ENCODE results near the gene CNTNAP2.

DNA sequence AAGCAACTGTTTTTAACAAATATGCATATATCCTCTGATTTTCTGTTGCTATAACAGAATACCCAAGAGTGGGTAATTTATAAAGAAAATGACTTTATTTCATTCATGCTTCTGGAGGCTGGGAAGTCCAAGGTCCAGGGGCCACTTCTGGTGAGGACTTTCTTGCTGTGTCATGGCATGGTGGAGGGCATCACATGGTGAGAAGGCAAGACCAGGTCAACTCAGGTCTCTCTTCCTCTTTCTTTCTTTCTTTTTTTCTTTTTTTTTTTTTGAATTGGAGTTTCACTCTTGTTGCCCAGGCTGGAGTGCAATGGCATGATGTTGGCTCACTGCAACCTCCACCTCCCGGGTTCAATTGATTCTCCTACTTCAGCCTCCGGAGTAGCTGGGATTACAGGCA is 2170.9 kb downstream of the CNTNAP2 start:
- TF ChIP-seq, protein P1, sequence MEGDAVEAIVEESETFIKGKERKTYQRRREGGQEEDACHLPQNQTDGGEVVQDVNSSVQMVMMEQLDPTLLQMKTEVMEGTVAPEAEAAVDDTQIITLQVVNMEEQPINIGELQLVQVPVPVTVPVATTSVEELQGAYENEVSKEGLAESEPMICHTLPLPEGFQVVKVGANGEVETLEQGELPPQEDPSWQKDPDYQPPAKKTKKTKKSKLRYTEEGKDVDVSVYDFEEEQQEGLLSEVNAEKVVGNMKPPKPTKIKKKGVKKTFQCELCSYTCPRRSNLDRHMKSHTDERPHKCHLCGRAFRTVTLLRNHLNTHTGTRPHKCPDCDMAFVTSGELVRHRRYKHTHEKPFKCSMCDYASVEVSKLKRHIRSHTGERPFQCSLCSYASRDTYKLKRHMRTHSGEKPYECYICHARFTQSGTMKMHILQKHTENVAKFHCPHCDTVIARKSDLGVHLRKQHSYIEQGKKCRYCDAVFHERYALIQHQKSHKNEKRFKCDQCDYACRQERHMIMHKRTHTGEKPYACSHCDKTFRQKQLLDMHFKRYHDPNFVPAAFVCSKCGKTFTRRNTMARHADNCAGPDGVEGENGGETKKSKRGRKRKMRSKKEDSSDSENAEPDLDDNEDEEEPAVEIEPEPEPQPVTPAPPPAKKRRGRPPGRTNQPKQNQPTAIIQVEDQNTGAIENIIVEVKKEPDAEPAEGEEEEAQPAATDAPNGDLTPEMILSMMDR (IDR thresholded peaks at IDR 0.05; ENCODE audit: low read depth, low read length, missing input control) = no peak
- TF ChIP-seq, protein P2, sequence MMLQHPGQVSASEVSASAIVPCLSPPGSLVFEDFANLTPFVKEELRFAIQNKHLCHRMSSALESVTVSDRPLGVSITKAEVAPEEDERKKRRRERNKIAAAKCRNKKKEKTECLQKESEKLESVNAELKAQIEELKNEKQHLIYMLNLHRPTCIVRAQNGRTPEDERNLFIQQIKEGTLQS (IDR thresholded peaks at IDR 0.05) = no peak
- TF ChIP-seq YY1 (IDR thresholded peaks at IDR 0.05) = no peak
- no peak for TF ChIP-seq TAF1 (conservative IDR thresholded peaks at IDR 0.05)
- no peak for TF ChIP-seq FOXA1 (IDR thresholded peaks at IDR 0.05)
- TF ChIP-seq EGR1 (IDR thresholded peaks at IDR 0.05; ENCODE audit: low read depth in 2 of 2) = no peak
- TF ChIP-seq RAD21 (IDR thresholded peaks at IDR 0.05) = no peak
- TF ChIP-seq JUND (IDR thresholded peaks at IDR 0.05) = no peak
- TF ChIP-seq RXRA (IDR thresholded peaks at IDR 0.05) = no peak
- TF ChIP-seq, protein P3, sequence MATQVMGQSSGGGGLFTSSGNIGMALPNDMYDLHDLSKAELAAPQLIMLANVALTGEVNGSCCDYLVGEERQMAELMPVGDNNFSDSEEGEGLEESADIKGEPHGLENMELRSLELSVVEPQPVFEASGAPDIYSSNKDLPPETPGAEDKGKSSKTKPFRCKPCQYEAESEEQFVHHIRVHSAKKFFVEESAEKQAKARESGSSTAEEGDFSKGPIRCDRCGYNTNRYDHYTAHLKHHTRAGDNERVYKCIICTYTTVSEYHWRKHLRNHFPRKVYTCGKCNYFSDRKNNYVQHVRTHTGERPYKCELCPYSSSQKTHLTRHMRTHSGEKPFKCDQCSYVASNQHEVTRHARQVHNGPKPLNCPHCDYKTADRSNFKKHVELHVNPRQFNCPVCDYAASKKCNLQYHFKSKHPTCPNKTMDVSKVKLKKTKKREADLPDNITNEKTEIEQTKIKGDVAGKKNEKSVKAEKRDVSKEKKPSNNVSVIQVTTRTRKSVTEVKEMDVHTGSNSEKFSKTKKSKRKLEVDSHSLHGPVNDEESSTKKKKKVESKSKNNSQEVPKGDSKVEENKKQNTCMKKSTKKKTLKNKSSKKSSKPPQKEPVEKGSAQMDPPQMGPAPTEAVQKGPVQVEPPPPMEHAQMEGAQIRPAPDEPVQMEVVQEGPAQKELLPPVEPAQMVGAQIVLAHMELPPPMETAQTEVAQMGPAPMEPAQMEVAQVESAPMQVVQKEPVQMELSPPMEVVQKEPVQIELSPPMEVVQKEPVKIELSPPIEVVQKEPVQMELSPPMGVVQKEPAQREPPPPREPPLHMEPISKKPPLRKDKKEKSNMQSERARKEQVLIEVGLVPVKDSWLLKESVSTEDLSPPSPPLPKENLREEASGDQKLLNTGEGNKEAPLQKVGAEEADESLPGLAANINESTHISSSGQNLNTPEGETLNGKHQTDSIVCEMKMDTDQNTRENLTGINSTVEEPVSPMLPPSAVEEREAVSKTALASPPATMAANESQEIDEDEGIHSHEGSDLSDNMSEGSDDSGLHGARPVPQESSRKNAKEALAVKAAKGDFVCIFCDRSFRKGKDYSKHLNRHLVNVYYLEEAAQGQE (IDR thresholded peaks at IDR 0.05) = no peak
- no peak for TF ChIP-seq SP1 (IDR thresholded peaks at IDR 0.05)
- TF ChIP-seq GABPA (IDR thresholded peaks at IDR 0.05 in 1 of 2, conservative IDR thresholded peaks at IDR 0.05 in 1 of 2) = no peak
